ENCODE data around the gene TRHDE. TPM values are rescaled to one million over a fixed set of nuclear protein-coding genes. Genes with fewer than 3 reads are reported as not detected.

Gene TRHDE
- total and polyA plus RNA-seq, 7 donors, result 0.42 to 10.0 (median 2.9) TPM

DNA sequence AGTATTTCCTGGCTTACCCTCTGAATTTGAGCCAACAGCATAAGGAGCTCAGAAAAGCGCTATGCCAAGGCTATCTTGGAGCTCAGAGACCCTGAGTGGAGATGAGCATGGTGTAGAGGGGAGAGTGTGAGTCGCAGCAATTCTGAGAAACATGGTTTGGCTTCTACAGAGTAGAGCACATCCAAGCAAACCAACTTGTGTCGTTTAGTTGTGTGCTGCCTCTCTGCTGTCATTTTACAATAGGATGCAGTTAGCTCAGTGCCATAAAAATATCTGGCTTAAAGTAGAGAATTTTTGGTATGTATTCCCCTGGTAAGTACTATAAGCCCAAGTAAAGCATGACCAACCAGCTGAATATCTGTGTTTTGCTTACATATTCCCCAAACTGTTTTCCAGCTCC is 249.2 kb downstream of the TRHDE start:
- TF ChIP-seq EP300 (IDR thresholded peaks at IDR 0.05), result no peak
- no peak for TF ChIP-seq POLR2A (IDR thresholded peaks at IDR 0.05)
- TF ChIP-seq, protein P1, sequence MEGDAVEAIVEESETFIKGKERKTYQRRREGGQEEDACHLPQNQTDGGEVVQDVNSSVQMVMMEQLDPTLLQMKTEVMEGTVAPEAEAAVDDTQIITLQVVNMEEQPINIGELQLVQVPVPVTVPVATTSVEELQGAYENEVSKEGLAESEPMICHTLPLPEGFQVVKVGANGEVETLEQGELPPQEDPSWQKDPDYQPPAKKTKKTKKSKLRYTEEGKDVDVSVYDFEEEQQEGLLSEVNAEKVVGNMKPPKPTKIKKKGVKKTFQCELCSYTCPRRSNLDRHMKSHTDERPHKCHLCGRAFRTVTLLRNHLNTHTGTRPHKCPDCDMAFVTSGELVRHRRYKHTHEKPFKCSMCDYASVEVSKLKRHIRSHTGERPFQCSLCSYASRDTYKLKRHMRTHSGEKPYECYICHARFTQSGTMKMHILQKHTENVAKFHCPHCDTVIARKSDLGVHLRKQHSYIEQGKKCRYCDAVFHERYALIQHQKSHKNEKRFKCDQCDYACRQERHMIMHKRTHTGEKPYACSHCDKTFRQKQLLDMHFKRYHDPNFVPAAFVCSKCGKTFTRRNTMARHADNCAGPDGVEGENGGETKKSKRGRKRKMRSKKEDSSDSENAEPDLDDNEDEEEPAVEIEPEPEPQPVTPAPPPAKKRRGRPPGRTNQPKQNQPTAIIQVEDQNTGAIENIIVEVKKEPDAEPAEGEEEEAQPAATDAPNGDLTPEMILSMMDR (IDR thresholded peaks at IDR 0.05), result no peak
- TF ChIP-seq POLR2AphosphoS5 (IDR thresholded peaks at IDR 0.05), result no peak
- H3K9me3 ChIP-seq, result no peaks in the 10 kb centered on the region
- H3K27me3 ChIP-seq, result no peaks in the 10 kb centered on the region
- no peak overlapping the region for H3K27ac ChIP-seq
- no peaks in the 10 kb centered on the region for H3K36me3 ChIP-seq
- H3K4me1 ChIP-seq, result no peaks in the 10 kb centered on the region
- intact Hi-C loops (cut with DNase I), result no loop called here
- DNase-seq, result no peak
- H3K4me3 ChIP-seq, result no peak overlapping the region
- WGBS, 2 donors, result 73 to 74% methylated on average over 3 of the region's 3 CpGs

DNA sequence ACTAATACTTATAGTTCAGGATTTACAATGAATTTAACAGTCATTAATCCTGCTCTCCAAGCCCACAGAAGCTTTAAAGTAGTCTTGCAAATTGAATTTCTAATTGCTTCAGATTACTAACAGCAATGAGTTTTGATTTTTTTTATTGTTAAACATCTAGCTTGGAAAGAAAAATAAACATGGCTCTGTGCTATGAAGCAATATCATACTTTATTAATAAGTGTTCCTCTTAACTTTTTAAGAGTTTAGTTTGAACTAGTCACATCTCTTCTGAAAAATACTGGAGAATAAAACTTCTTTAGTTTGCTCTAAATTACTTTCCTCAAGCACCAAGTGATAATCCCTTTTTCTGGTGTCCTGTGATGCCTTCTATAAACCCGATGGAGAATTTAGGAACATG is 250.2 kb downstream of the TRHDE start:
- no peaks in the 10 kb centered on the region for H3K4me1 ChIP-seq
- WGBS, 2 donors, result 30 to 59% methylated on average over 1 of the region's 1 CpG
- no peak overlapping the region for H3K4me3 ChIP-seq
- intact Hi-C loops (cut with DNase I), result no loop called here
- H3K36me3 ChIP-seq, result no peaks in the 10 kb centered on the region
- H3K27ac ChIP-seq, result no peak overlapping the region
- TF ChIP-seq POLR2A (IDR thresholded peaks at IDR 0.05), result no peak
- no peak for TF ChIP-seq EP300 (IDR thresholded peaks at IDR 0.05)
- TF ChIP-seq, protein P1 (IDR thresholded peaks at IDR 0.05), result no peak
- no peak for TF ChIP-seq POLR2AphosphoS5 (IDR thresholded peaks at IDR 0.05)
- DNase-seq, result no peak
- H3K9me3 ChIP-seq, result no peaks in the 10 kb centered on the region
- no peaks in the 10 kb centered on the region for H3K27me3 ChIP-seq

DNA sequence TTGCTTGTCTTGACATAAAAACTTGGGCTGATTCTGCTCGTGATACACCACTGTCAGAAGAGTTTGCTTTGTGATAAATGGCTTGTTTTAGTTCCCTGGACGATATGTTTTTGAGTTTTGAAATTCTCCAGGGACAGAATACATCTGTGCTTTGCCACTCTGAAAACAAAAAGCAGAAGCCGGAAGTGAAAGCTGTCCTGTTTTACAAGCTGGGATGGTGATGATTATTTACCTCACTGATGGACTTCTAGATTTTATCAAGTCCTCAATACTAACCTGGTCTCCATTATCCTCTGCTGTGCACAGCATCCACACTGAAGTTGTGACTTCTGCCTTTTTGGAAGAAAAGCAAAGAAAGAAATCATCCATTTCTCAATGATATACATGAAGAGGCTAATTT is 251.6 kb downstream of the TRHDE start:
- no peaks in the 10 kb centered on the region for H3K36me3 ChIP-seq
- intact Hi-C loops (cut with DNase I), result no loop called here
- TF ChIP-seq POLR2A (IDR thresholded peaks at IDR 0.05) (no peak), POLR2AphosphoS5 (IDR thresholded peaks at IDR 0.05) (peak in 1 of 4 donors; percentile 11)
- TF ChIP-seq, protein P1 (IDR thresholded peaks at IDR 0.05), result no peak
- no peak overlapping the region for H3K4me3 ChIP-seq
- WGBS, 2 donors, result 18 to 25% methylated on average over 3 of the region's 3 CpGs
- H3K4me1 ChIP-seq, result no peaks in the 10 kb centered on the region
- H3K9me3 ChIP-seq, result no peaks in the 10 kb centered on the region
- no peak for DNase-seq
- H3K27me3 ChIP-seq, result no peaks in the 10 kb centered on the region
- H3K27ac ChIP-seq, result no peak overlapping the region

DNA sequence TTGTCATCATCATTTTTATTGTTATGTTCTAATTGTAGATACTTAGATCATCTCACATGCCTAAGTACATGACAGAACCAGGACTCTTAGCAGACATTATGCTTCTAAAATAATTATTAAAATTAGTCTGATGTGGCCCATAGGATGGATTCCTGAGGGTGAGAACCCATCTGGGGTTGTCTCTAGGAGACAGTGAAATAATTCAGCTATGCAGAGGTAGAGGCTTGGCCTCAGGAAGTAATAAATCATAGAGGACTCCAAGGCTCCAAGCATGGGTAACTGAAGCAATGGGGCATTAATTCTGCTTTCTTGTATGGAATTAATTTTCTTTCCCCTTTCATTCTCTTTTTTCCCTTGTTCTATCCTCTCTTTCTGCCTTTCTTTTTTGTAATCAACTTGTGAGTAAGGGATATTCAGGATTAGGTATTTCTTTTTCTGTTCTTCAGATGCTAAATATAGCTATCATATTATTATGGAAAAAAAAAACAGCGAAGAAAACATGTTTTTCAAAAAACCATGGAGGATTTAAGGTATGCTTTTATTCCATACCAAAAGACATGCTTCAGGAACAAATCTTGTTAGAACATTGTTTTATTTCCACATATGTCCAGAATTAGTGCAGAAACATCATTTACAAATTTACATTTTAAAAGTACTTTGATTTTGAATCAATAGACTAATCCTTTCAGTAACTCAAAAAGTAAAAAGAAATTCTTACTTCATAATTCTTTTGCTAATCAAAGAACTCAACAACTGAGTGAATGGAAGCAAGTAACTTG is 263.2 kb downstream of the TRHDE start:
- Histone ChIP-seq H3K9me3 (no peaks in the 10 kb centered on the region), H3K36me3 (no peaks in the 10 kb centered on the region), H3K4me3 (no peak overlapping the region), H3K27ac (no peak overlapping the region), H3K27me3 (no peaks in the 10 kb centered on the region), H3K4me1 (no peaks in the 10 kb centered on the region)
- intact Hi-C loops (cut with DNase I), result no loop called here
- no peak for DNase-seq
- TF ChIP-seq EP300 (IDR thresholded peaks at IDR 0.05), result no peak
- 90 to 95% methylated on average over 1 of the region's 1 CpG for WGBS, 2 donors

DNA sequence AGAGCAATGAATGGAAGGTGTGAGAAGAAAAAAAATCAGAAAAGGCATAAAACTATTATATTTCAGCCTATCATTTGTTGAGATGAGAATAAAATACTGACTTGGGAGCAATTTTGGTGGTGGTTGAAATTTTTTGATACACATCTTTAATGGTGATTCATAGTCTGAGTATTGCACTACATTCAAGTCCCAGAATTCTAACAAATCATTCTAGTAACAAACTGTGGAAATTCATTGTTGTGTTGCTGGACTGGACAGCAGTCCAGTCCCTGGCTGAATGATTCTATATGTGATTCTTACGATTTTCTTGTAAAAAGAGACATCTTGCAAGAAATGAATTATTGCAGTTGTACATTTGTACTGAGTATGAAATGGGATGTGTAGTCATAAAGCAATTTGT is 268.6 kb downstream of the TRHDE start:
- H3K4me1 ChIP-seq, result no peaks in the 10 kb centered on the region
- intact Hi-C loops (cut with DNase I), result no loop called here
- WGBS, 2 donors, result 51 to 74% methylated on average over 1 of the region's 1 CpG
- DNase-seq, result no peak
- H3K27me3 ChIP-seq, result no peaks in the 10 kb centered on the region
- H3K9me3 ChIP-seq, result no peaks in the 10 kb centered on the region
- no peak overlapping the region for H3K4me3 ChIP-seq
- H3K36me3 ChIP-seq, result no peaks in the 10 kb centered on the region
- no peak overlapping the region for H3K27ac ChIP-seq
- TF ChIP-seq POLR2AphosphoS5 (IDR thresholded peaks at IDR 0.05) (no peak), POLR2A (IDR thresholded peaks at IDR 0.05) (no peak), EP300 (IDR thresholded peaks at IDR 0.05) (no peak)
- TF ChIP-seq, protein P1 (IDR thresholded peaks at IDR 0.05), result no peak

Measured in sigmoid colon (tissue), 7 donors.